ENCODE data around the gene MED16.

DNA sequence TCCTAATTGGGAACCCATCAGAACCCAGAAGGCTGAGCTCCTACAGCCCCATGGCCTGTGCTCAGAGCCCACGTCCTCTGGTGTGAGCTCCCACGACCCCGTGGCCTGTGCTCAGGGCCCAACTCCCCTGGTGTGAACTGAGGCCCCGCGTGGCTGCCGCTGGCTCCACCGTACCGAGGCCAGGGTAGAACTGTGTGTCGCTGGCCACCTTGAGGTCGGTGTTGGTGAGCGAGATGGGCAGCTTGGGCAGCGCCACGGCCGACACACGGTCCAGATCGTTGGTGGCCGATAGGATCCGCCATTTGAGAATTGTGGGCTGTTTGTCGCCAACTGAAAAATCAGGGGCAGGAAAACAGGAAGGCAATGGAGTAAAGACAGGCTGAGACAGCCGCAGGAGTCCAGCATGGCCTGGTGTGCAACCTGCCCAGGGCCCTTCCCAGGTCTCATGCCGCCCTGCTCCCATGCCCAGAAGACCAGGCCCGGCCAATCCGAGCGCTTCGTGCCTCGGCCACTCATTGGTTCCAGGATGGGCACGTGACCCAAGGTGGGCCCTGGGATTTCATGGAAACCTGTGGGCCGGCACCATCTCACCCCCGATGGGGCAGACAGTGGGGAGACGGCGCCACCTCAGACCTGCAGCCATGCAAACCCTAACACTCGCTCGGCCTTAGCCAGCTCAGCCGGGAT lies 11.5 kb downstream of the MED16 start:
- TF ChIP-seq GATA2 (IDR thresholded peaks at IDR 0.05; ENCODE audit: low read depth, low read length) (no peak), GATA3 (IDR thresholded peaks at IDR 0.05; ENCODE audit: low read depth, low read length) (no peak)
